SW 1271 (cell line): ENCODE results near the gene WDR41.

ENCODE experiments used
- DNase-seq, 2 experiments: peaks; one replicate each; lab custom pipeline; 2025; lab: John Stamatoyannopoulos, UW

The WDR41 gene

DNA sequence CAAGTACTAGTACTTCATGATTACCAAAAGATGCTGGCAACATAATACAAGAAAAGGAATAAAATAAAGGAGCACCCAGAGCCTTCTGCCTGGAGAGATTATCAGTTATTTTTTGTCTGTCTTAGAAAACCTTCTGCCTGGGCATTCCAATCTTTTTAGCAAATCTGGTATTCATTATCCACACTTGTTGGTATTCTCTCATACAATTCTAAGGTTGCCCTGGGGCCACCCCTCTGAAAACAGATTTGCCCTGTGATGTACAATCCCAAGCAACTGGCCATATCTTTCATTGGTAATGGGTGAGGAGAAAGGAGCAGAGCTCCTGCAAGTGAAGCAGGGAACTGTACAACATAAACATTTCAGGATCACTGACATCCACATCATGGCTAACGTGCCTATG, 47.8 kb downstream of the WDR41 start:
- no peak for DNase-seq

DNA sequence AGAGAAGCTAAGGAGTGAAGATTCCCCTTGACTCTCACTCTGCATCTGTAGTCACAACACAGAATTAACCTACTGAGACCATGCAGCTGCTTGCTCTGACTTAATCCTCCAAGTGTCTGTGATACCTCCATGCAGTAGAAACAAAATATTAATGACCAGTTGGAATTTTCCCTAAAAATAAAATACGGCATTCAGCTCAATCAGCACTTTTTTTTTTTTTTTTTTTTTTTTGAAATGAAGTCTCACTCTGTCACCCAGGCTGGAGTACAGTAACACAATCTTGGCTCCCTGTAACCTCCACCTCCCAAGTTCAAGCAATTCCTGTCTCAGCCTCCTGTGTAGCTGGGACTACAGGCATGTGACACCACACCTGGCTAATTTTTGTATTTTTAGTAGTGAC, 48.4 kb downstream of the WDR41 start:
- DNase-seq, result no peak

DNA sequence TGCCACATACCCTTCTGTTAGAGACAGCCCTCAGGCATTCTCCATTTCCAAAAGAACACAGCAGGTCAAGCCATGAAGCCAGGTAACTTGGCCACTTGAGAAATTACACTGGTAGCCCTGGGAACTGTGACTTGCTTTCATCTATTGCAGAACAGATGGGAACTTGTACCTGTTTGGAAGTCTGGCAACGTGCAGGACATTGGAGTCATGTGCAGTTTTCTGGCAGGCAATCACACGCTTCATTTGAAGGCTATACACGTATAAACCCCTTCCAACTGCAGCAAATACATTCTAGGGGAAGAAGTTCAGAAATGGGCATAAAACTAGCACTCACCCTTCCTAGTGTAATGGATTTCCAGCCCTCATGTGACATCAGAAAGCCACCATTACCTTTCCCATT, 54.0 kb downstream of the WDR41 start:
- DNase-seq, result no peak

DNA sequence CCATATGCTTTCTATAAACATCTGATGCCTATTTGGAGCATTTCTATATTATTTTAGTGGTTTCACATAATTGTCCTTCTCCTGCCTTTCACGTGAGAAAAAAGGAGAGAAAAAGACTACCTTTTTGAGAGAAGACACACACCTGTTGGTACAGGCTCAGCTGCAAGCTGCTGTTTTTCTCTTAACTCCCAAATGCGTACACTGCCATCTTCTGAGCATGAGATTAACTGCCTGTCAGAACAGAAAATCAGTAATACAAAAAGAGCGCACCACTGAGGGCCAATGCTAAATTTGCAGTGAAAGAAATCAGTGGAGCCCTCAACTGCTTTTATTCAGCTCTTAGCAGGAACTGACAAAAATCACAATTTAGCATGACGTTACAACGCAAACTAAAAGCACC, 54.9 kb downstream of the WDR41 start:
- no peak for DNase-seq

DNA sequence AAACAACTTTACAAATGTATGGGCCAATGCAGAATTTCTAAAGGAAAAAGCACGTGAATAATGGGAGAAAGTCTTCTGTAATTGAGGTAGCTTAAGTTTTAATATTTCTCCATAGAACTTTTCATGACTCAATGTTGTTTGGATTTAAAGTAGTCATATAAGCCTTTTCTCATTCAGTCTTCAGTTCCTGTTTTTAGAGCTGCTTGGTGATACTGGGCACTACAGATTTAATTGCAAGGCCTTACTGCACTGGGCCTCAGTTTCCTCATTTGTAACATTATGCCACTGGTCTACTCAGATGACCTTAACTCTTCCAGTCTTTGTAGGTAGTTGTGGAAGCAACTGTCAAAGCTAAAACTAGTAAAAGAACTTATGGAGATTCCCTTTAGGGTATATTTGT, 60.4 kb downstream of the WDR41 start:
- DNase-seq, result no peak

DNA sequence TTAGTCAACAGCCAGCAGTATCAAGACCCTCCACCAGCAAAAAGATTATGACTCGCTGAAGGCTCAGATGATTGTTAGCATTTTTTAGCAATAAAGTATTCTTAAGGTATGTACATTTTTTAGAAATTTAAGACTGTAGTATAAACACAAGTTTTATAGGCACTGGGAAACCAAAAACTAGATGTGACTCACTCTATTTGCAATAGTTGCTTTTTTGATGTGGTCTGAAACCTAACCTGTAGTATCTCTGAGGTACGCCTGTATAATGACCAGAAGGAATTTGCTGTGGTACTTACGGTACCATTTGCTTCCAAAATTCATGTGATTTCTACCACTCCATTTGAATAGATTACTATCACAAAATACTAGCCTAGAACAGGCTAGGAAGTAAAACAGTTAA, 60.8 kb downstream of the WDR41 start:
- no peak for DNase-seq

DNA sequence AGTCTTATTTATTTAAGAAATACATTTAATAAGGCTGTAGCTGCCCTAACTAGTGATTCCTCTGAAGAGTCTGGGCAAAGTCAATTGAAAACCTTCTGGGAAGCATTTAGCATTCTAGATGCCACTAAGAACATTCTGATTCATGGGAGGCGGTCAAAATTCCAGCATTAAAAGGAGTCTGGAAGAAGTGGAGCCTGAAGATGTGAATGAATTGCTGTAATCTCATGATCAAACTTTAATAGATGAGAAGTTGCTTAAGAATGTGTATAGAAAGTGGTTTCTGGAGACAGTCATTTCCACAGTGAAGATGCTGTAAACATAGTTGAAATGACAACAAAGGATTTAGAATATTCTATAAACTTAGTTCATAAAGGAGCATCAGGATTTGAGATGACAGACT, 61.4 kb downstream of the WDR41 start:
- no peak for DNase-seq

DNA sequence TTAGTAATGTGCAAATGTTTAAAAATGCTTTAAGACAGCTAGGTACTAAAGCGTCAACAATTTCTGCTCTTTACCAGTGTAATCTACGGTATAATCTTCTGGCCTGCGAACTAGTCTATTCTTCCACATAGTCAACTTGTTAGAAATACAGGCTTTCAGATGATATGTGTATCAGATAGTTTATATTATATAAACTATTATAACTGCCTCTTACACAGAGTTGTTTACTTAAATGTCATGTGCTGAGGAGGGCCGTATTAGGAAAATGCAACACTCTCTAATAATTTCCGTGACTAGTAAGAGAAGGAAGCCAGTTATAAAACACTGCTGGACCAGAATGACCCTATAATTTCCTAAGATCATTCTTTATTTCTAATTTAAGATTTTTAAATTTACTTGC, 63.6 kb downstream of the WDR41 start:
- no peak for DNase-seq

DNA sequence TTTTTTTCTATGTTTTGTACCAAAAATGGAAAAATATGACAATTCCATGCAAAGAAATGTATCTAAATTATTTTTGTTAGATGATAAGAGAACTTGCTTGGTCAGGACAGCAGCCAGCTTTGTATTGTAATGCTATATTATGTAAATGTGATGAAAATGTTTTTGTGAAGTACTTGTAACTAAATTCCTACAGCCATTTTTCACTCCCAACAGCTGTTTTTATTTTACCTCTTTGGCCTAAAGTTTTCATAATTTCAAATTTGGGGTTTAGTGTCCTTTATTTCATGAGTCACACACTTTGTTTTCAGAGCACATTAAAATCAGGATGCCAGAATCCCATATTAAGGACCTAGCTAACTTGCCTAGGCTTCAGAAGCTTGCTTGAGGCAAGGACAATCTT, 64.1 kb downstream of the WDR41 start:
- no peak for DNase-seq

DNA sequence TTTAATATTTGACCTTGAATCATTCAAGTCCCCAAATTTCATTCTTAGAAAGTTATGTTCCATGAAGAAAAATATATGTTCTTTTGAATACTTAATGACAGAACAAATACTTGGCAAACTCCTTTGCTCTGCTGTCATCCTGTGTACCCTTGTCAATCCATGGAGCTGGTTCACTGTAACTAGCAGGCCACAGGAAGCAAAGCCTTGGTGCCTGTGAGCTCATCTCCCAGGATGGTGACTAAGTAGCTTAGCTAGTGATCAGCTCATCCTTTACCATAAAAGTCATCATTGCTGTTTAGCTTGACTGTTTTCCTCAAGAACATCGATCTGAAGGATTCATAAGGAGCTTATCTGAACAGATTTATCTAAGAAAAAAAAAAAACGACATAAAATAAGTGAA, 65.4 kb downstream of the WDR41 start:
- no peak for DNase-seq

DNA sequence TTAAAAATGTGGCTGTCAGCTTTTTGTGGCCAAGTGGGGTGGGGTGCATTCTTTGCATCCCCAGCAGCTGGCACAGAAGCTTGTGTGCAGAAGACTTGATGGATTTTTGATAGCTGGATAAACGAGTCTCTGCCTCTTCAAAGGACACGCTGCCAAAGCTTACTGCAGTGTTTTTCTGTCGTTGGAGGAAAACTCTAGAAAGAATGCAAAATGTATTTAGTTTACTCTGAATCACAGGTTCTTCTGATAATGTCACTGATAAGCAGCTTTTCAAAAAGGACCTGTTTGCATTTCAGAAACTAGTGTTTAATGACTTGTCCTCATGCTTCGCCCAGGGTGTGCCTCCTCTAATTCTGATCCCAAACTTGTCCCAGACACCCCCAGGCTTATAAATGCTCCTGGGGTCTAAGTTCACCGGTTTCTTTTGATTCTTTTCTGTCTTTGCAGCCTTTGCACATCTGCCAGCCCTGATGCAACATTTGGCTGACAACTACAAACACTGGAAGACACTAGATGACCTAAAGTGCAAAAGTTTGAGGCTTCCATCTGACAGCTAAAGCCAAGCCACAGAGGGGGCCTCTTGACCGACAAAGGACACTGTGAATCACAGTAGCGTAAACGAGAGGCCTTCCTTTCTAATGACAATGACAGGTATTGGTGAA, 66.0 kb downstream of the WDR41 start:
- no peak for DNase-seq

DNA sequence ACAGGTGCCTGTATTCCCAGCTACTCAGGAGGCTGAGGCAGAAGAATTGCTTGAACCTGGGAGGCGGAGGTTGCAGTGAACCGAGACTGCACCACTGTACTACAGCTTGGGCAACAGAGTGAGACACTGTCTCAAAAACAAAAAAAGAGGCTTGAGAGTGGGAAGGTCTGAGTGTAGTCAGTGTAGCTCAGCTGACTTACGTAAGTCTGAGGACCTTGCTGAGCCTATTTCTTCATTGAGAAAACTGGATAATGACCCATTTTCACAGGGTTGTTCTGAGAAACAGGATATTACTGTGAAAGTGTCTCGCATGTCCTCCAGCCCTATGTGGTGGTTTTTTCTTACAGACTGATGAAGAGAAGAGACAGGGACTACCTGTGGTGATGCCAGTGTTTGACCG, 66.7 kb downstream of the WDR41 start:
- no peak for DNase-seq

DNA sequence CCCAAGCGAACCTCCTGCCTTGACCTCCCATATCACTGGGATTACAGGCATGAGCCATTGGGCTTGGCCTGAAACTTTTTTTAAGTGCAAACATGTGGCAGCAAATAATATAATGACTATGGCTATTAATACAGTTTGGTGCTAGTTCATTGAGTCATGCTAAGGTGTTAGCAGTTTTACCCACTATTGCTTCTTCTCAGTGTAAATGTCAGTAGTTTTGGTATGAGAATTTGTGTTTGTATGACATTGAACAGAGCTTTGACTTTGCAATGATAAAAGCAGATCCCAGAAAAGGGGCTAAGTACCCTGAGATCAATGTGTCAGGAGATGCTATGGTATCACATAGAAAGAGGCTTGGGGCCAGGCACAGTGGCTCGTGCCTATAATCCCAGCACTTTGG, 67.2 kb downstream of the WDR41 start:
- DNase-seq, result no peak

DNA sequence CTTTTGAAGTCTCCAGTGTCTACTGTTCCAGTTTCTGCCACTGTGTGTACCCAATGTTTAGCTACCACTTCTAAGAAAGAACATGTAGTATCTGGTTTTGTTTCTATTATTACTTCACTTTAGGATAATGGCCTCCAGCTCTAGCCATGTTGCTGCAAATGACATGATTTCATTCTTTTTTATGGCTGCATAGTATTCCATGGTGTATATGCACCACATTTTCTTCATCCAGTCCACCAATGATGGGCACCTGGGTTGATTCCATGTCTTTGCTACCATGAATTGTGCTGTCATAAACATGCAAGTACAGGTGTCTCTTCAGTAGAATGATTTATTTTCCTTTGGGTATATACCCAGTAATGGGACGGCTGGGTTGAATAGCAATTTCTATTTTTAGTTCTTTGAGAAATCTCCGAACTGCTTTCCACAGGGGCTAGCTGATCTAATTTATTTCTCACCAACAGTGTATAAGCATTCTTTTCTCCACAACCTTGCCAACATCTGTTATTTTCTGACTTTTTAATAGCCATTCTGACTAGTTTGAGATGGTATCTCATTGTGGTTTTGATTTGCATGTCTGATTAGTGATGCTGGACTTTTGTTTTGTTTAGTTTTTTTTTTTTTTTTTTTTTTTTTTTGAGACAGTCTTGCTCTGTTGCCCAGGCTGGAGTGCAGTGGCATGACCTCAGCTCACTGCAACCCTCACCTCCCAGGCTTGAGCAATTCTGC, 68.9 kb downstream of the WDR41 start:
- DNase-seq, result no peak

DNA sequence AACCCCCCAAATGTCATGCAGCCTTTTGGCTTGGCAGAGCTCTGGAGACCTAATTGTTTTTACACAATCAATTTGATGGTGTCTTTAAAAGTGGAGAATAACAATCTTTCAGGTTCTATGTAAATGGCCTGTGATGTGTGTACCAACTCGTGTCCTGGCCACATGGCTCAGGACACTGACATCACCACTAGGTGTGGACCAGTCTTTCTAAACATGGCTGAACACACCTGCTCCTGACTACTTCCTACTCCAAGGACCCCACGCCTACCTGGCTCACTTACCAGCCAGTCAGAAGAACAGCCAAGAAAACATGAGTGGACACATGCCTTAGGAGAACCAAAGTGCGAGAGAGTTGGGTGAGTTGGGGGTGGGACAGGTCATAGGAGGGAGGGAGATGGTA, 71.2 kb downstream of the WDR41 start:
- no peak for DNase-seq

DNA sequence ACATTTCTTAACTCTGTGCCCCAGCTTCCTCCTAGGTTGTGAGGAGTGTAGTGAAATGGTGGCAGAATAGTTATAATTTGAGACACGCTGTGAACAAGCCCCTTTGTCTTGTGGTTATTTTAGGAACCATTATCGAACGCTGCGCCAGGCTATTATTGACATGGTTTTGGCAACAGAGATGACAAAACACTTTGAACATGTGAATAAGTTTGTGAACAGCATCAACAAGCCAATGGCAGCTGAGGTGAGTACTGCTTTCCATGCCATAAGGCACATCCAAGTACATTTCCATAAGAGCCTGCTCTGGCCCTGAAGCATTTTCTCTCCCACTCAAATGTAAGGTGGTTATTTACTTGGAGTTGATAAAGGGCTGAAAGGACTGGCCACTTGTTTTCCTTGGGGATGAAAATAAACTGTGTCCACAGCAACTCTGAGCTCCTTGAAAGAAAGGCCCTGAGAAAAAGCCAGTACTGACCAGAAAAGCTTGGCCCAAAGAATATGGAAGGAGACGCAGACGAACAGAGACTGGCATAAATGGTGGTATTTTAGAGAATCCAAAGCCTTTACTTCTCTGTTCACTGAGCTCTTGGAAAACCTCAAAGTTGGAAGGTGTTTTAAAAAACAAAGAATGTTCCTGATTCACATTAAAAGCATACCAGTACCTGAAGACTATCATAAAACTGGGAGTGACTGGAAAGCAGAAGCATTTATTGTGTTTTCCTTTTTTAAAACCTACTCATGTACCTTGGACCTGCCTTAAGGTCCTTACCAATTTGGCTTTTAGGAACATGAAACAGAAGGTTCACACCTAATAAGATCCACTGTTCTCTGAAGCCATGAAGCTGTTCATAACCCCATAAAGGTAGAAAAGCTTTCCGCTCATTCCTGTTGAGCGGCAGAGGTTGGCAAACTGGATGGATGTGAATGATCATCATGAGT, 72.2 kb downstream of the WDR41 start:
- DNase-seq, result no peak

DNA sequence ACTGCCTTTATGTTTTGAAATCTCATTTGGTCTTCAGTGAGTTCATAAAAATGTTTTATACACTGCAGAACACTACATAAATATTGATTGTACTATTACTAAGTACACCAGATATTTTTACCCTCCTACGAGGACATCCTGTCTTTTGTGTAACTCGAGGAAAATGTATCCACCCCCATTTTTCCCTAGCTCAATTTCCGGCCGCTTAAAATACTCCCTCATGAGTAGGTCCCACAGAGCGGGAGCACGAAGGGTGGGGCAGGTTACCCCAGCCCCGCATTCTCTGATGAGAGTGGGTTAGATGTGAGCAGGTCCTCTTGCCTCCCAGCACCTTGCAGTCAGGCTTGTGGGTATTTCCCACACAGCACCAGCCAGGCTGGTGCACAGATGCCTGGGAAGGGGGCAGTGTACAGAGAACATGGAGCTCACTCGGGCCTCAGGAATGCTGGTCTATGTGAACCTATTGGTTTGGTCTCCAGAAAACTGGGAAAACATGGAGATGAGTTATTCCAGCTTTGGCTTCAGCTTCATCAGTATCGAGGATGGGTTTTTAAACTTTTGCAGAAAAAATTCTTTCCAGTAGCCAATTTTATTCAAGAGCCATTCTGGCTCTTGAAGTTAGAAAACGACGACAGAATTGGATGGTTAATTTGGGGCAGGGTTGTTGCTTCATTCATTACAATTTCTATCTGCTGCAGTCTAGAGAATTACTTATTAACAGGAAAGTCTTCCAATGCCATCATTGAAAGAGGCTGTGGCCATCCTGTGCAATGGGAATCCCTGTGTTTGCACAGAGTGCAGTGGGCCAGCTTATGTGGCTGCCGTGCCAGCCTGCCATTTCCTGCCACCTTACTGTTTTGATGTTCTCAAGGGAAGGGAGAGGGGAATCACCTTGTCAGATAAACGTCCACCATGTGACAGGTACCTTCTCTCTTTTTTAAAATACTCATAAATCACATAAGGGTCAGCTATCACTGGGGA, 73.2 kb downstream of the WDR41 start:
- no peak for DNase-seq

DNA sequence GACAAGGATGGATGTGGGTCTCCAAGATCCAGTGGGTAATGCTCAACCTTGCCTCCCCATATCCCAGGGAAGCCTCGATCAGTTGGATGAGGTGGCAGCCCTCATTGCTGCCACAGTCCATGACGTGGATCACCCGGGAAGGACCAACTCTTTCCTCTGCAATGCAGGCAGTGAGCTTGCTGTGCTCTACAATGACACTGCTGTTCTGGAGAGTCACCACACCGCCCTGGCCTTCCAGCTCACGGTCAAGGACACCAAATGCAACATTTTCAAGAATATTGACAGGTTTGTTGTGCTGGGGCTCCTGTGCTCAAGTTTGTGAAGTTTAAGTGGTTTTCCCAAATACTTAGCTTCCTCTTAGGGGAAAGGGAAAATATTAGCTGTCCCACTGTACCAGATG, 74.0 kb downstream of the WDR41 start:
- no peak for DNase-seq

DNA sequence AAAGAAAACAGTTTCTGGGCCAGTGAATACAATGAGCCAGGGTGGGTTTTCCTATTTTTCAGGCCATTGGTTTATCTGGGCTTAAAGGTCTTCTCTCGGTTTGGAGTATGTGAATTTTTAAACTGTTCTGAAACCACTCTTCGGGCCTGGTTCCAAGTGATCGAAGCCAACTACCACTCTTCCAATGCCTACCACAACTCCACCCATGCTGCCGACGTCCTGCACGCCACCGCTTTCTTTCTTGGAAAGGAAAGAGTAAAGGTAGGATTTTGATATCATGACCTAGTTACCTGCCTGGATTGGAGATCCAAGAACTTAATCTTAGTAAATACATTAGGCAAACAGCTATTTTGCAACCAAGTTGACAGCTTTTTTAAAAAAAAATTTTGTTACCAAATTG, 79.1 kb downstream of the WDR41 start:
- DNase-seq, result no peak

DNA sequence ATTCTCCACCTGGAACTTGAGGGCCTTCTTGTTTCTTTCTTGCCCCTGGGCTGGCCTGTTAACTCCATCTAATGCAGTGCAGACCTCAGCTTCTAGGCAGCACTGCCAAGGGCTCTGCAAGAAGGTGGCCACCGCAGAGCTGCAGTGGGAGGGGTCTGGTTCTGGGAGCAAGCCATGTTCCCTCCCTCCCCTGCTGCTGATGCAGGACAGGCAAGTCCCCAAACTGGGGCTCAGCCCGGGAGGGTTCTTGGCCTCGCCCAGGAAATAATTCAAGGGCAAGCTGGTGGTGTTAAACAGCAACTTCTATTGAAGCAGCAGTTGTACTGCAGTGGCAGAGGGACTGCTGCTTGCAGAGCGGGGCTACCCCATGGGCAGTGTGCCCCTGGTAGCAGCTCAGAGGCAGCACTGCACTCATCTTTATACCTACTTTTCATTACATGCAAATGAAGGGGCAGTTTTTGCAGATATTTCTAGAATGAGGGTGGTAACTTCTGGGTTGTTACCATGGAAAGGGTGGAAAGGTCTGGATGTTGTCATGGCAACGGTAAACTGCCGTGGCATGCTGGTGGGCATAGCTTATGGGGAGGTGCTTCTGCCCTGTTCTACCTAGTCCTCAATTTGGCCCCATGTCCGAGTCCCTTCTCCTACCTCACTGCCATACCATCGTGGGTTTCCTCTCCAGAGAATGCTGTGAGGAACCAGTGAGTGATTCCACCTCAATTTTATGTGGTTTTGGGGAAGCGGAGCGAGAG, 82.1 kb downstream of the WDR41 start:
- DNase-seq, result no peak

DNA sequence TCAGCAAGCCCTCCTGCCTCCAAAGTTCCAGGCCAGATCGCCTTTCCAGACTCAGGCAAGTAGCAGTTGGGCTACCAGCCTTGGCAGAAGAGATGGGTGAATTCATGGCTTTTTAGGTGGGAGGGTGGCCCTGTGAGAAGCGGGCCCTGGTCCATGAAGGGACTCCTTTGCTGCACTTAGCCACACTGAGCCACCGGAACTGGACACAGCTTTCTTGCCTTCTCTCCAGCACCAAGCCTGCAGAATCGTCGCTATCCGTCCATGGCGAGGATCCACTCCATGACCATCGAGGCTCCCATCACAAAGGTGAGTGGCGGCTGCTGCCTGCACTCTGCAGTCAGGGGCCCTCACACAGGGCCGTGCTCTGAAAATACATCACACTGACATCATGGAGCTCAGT, 85.0 kb downstream of the WDR41 start:
- no peak for DNase-seq
